GM18511 (cell line): ENCODE measurements around the gene UBE4A.
"Not testable (repeated sequence)": the region's sequence is repeated elsewhere in the genome, so short reads cannot be mapped to it uniquely, and the experiment has no call there.

Source experiments
- ATAC-seq: cut with Tn5 transposase; IDR thresholded peaks from one replicate; pipeline ENCODE4 v1.9.1; 2021; ENCODE audit warnings: mild to moderate bottlenecking, moderate library complexity; ENCODE audit not compliant: unreplicated experiment

The UBE4A gene

GRCh38 chr11:118401151-118401879 lies 41.9 kb downstream of the UBE4A start, which contains the start of gene ATP5MG:
Gene ATP5MG, plus strand, starts transcription at chr11:118401606. Its CDS starts 60 bp downstream, at chr11:118401666.
- peak; percentile 72 for ATAC-seq

- ATAC-seq, result peak; percentile 12
These were observed 42.6 kb downstream of the UBE4A start for GRCh38 chr11:118401880-118402590.

GRCh38 chr11:118402594-118402993 lies 43.2 kb downstream of the UBE4A start:
- ATAC-seq, result not testable (repeated sequence)

GRCh38 chr11:118406599-118407166 lies 47.3 kb downstream of the UBE4A start:
- no peak for ATAC-seq

- no peak for ATAC-seq
These were observed 50.8 kb downstream of the UBE4A start for GRCh38 chr11:118410055-118410745.

- ATAC-seq, result no peak
These were observed 52.1 kb downstream of the UBE4A start for GRCh38 chr11:118411530-118411929.

- no peak for ATAC-seq
These were observed 53.5 kb downstream of the UBE4A start for GRCh38 chr11:118412921-118413320.

- ATAC-seq, result no peak
These were observed 55.8 kb downstream of the UBE4A start for GRCh38 chr11:118415062-118415738.

GRCh38 chr11:118415739-118416068 lies 56.3 kb downstream of the UBE4A start:
- no peak for ATAC-seq

GRCh38 chr11:118416900-118417299 lies 57.5 kb downstream of the UBE4A start:
- ATAC-seq, result not testable (repeated sequence)

GRCh38 chr11:118417801-118418200 lies 58.4 kb downstream of the UBE4A start:
- ATAC-seq, result no peak

- ATAC-seq, result no peak
These were observed 59.4 kb downstream of the UBE4A start for GRCh38 chr11:118418766-118419165.

GRCh38 chr11:118427707-118428106 lies 68.3 kb downstream of the UBE4A start:
- no peak for ATAC-seq

- ATAC-seq, result no peak
These were observed 71.6 kb downstream of the UBE4A start for GRCh38 chr11:118430956-118431355.

- no peak for ATAC-seq
These were observed 74.7 kb downstream of the UBE4A start for GRCh38 chr11:118434123-118434552.

GRCh38 chr11:118434553-118435289 lies 75.3 kb downstream of the UBE4A start:
- no peak for ATAC-seq

GRCh38 chr11:118435290-118435892 lies 76.0 kb downstream of the UBE4A start:
- peak; percentile 34 for ATAC-seq

GRCh38 chr11:118435893-118436624 lies 76.7 kb downstream of the UBE4A start, which contains the start of gene KMT2A:
Gene KMT2A, plus strand, starts transcription at chr11:118436492. Its CDS starts 21 bp downstream, at chr11:118436513.
- ATAC-seq, result peak; percentile 54
